ENCODE results near the gene CAMK1G.

- TF ChIP-seq, protein P1, sequence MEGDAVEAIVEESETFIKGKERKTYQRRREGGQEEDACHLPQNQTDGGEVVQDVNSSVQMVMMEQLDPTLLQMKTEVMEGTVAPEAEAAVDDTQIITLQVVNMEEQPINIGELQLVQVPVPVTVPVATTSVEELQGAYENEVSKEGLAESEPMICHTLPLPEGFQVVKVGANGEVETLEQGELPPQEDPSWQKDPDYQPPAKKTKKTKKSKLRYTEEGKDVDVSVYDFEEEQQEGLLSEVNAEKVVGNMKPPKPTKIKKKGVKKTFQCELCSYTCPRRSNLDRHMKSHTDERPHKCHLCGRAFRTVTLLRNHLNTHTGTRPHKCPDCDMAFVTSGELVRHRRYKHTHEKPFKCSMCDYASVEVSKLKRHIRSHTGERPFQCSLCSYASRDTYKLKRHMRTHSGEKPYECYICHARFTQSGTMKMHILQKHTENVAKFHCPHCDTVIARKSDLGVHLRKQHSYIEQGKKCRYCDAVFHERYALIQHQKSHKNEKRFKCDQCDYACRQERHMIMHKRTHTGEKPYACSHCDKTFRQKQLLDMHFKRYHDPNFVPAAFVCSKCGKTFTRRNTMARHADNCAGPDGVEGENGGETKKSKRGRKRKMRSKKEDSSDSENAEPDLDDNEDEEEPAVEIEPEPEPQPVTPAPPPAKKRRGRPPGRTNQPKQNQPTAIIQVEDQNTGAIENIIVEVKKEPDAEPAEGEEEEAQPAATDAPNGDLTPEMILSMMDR (IDR thresholded peaks at IDR 0.05), result no peak
- no peak for TF ChIP-seq POLR2AphosphoS5 (IDR thresholded peaks at IDR 0.05)
- no peak for TF ChIP-seq POLR2A (IDR thresholded peaks at IDR 0.05)
Observed at GRCh38 chr1:209630383-209631225, 47.1 kb downstream of the CAMK1G start.

Data from prostate gland (tissue), 2 donors.